Measurements from ENCODE around the gene RAB7B.

DNA sequence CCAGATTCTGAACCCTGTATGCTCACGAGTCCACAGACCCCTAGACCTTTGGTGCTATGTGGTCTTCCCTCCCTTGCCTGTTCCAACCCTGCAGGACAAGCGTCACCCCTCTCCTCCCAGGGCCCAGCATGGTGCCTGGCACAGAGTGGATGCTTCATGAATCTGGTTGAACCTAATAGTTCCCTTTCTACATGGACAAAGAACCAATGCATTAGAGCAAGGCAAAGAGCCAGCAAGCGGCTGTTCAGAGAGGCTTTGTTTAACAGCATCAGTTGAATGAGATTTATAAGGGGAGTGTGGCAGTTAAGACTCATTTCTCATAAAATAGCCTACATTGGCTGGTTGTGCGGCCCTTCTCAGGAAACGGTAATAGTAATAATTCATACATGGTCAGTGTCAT is 74.9 kb downstream of the RAB7B start:
- TF ChIP-seq EP300 (IDR thresholded peaks at IDR 0.05) = no peak
- no peak for TF ChIP-seq POLR2A (IDR thresholded peaks at IDR 0.05; ENCODE audit: low read length)
- TF ChIP-seq MAFK (IDR thresholded peaks at IDR 0.05; ENCODE audit: partially characterized antibody) = no peak
